Esophagus muscularis mucosa (tissue), 4 donors: Measurements from ENCODE around the gene R3HDM4. TPM values are rescaled to one million over a fixed set of nuclear protein-coding genes. Genes with fewer than 3 reads are reported as not detected.

Source experiments
- DNase-seq: peaks from one replicate; pipeline ENCODE4 v3.0.0-alpha.2; 2017; ENCODE audit errors: extremely low spot score
- H3K27ac ChIP-seq, 4 donors: fragments of 200-600 bp; sonication (generic); replicated peaks in 1 of 4; 1 replicate in 3 of 4; 2 replicates in 1 of 4; pipeline ENCODE4 v1.5.1; 2016 to 2019; ENCODE audit warnings: mild to moderate bottlenecking in 1 of 4
- H3K27me3 ChIP-seq, 4 donors: fragments of 200-600 bp; sonication (generic); one replicate each; pipeline versions ENCODE4 v1.5.1 to v1.6.0; 2016 to 2019
- H3K36me3 ChIP-seq, 4 donors: fragments of 200-600 bp; sonication (generic); one replicate each; pipeline ENCODE4 v1.5.1; 2016 to 2019
- H3K4me1 ChIP-seq, 4 donors: fragments of 200-600 bp; sonication (generic); one replicate each; pipeline ENCODE4 v1.5.1; 2016 to 2019
- H3K4me3 ChIP-seq, 4 donors: fragments of 200-600 bp; sonication (generic); 1 replicate in 2 of 4; 2 replicates in 2 of 4; pipeline ENCODE4 v1.5.1; 2016 to 2019; ENCODE audit warnings: mild to moderate bottlenecking in 4 of 4, moderate library complexity in 1 of 4
- H3K9me3 ChIP-seq, 4 donors: fragments of 200-600 bp; sonication (generic); 1 replicate in 3 of 4; 2 replicates in 1 of 4; pipeline ENCODE4 v1.5.1; 2016 to 2019
- EP300 ChIP-seq: sonication (generic); formaldehyde crosslinking; IDR thresholded peaks from one replicate; pipeline ENCODE4 v1.6.1; 2017; ENCODE audit warnings: antibody characterized with exemption
- POLR2A ChIP-seq: fragments of 450-650 bp; IDR thresholded peaks from one replicate; pipeline ENCODE4 v1.6.1; 2017; ENCODE audit warnings: antibody characterized with exemption, moderate library complexity, mild to moderate bottlenecking, low read depth
- POLR2AphosphoS5 ChIP-seq, 2 donors: sonication (generic); formaldehyde crosslinking; IDR thresholded peaks; one replicate each; pipeline ENCODE4 v1.6.1; 2017; ENCODE audit warnings: antibody characterized with exemption in 2 of 2
- WGBS: methylation state at CpG from one replicate; pipeline ENCODE4 v1.1.5; 2018; 5-methylcytosine and 5-hydroxymethylcytosine counted together
- intact Hi-C: fragments of 100-400 bp; cut with DNase I; formaldehyde crosslinking; loops from one replicate; pipeline ENCODE4 v1.15.1; 2023
- total RNA-seq, 4 donors: library from RNA; depleted of rRNA; stranded (reverse); fragments of >200 nt; gene quantifications; one replicate each; pipeline versions ENCODE4 v1.1.0 to v1.2.1, GENCODE V29; 2016
- TF ChIP-seq, protein P1 (sequence below), 3 experiments: fragments of 200-600 bp in 2 of 3; fragments of 450-650 bp in 1 of 3; sonication (generic) in 2 of 3; IDR thresholded peaks; one replicate each; pipeline ENCODE4 v1.5.1; 2017 to 2019; ENCODE audit warnings: antibody characterized with exemption in 3 of 3, mild to moderate bottlenecking in 2 of 3, moderate library complexity in 1 of 3

The R3HDM4 gene
- total RNA-seq, 4 donors from 2014 or later: 32.0 to 52.5 (median 40.0) TPM

DNA sequence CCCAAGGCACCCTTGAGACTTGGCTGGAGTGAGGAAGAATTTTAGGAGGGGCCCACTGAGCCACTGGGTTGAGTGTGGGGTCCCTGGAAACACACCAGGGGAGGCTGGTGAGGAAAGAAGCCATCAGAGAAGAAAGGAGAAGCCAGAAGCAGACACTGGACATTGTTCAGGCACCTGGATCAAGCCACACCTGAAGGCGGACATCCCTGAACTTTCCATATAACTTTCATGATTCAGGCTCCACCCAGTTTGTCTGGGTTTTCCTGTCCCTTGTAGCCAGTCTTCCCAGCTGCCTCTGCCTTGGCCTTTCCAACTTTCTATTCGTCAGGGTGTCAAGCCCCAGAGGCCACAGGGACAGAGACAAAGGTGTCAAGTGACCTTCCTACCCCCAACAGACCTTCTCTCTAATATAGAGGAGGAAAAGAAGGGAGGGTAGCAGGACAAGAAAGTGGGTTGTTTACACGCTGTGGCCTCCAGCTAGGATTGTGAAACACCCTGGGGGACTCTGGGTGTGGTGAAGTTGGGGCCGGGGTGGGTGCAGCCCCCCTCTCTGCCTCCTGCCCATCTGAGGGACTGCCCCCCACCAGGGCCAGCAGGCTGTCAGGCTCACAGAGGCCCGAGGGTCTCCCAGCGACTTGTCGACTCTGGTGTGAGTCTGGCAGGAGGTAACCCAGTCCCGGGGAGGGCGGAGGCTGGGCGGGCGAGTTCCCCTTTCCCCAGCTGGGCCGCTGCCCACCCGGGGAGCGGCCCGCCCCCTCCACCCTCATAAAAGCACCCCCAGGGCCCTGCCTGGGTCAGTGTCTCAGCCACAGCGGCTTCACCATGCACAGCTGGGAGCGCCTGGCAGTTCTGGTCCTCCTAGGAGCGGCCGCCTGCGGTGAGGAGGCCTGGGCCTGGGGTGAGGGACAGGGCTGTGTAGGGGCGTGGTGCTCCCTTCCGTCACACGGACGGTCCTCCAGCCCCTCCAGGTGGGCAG lies 53.9 kb downstream of the R3HDM4 start, which contains the start of gene CFD:
Gene CFD (plus strand): TSS at position 797 of the 976 bp plus-strand sequence. CDS start 26 bp downstream, at position 823.
- H3K36me3 ChIP-seq: no peaks in the 10 kb centered on the region
- H3K4me1 ChIP-seq: peaks cover 16 to 45% (median 42%) of the 10 kb centered on the region in 4 donors
- TF ChIP-seq POLR2A (peak; percentile 56), POLR2AphosphoS5 (IDR thresholded peaks at IDR 0.05) (peak; percentile 27 to 85), EP300 (no peak)
- TF ChIP-seq, protein P1, sequence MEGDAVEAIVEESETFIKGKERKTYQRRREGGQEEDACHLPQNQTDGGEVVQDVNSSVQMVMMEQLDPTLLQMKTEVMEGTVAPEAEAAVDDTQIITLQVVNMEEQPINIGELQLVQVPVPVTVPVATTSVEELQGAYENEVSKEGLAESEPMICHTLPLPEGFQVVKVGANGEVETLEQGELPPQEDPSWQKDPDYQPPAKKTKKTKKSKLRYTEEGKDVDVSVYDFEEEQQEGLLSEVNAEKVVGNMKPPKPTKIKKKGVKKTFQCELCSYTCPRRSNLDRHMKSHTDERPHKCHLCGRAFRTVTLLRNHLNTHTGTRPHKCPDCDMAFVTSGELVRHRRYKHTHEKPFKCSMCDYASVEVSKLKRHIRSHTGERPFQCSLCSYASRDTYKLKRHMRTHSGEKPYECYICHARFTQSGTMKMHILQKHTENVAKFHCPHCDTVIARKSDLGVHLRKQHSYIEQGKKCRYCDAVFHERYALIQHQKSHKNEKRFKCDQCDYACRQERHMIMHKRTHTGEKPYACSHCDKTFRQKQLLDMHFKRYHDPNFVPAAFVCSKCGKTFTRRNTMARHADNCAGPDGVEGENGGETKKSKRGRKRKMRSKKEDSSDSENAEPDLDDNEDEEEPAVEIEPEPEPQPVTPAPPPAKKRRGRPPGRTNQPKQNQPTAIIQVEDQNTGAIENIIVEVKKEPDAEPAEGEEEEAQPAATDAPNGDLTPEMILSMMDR (IDR thresholded peaks at IDR 0.05): no peak
- peak within 1 kb of the TSS; percentile 58 to 79 (median 66) for H3K27ac ChIP-seq
- no peak for DNase-seq
- no peaks in the 10 kb centered on the region for H3K9me3 ChIP-seq
- peak within 1 kb of the TSS; percentile 47 to 63 (median 48) for H3K4me3 ChIP-seq
- H3K27me3 ChIP-seq: peaks cover 0 to 83% (median 29%) of the 10 kb centered on the region in 4 donors
- intact Hi-C loops: loop anchor here (2.0 kb wide), 1 partner anchor 62 kb away; no protein-coding TSS in a partner anchor
- WGBS: 49% methylated on average over 12 of the region's 24 CpGs

DNA sequence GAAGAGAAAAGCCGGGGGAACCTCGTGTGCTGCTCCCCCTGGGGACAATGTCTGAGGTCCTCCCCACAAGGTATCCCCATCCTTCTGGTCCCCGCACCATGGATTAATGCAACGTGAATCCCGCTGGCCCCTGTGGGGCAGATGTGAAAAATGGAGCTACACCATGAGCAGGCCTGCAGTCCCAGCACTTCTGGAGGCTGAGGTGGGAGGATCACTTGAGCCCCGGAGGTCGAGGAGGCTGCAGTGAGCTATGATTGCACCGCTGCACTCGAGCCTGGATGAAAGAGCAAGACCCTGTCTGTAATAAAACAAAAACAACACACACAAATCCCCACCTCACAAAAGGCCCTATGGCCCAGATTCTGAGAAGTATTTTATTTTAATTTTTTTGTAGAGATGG lies 54.7 kb downstream of the R3HDM4 start:
- no peaks in the 10 kb centered on the region for H3K9me3 ChIP-seq
- peaks cover 11 to 36% (median 35%) of the 10 kb centered on the region in 4 donors for H3K4me1 ChIP-seq
- TF ChIP-seq EP300 (no peak), POLR2A (no peak), POLR2AphosphoS5 (IDR thresholded peaks at IDR 0.05) (no peak)
- TF ChIP-seq, protein P1 (IDR thresholded peaks at IDR 0.05): no peak

DNA sequence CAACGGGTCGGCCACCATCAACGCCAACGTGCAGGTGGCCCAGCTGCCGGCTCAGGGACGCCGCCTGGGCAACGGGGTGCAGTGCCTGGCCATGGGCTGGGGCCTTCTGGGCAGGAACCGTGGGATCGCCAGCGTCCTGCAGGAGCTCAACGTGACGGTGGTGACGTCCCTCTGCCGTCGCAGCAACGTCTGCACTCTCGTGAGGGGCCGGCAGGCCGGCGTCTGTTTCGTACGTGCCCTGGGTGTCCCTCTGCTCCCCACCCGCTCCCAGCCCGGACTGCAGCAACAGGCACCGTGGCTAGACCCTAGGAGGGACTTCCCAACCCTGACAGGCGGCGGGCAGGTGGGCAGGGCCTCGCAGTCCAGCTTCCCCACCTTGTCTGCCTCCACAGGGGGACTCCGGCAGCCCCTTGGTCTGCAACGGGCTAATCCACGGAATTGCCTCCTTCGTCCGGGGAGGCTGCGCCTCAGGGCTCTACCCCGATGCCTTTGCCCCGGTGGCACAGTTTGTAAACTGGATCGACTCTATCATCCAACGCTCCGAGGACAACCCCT lies 57.4 kb downstream of the R3HDM4 start:
- DNase-seq: no peak
- no peaks in the 10 kb centered on the region for H3K36me3 ChIP-seq
- 73% methylated on average over 27 of the region's 40 CpGs for WGBS
- intact Hi-C loops: no loop called here
- H3K27ac ChIP-seq: no peak overlapping the region
- TF ChIP-seq EP300 (no peak), POLR2A (no peak), POLR2AphosphoS5 (IDR thresholded peaks at IDR 0.05) (no peak)
- TF ChIP-seq, protein P1 (IDR thresholded peaks at IDR 0.05): no peak
- H3K4me3 ChIP-seq: no peak overlapping the region
- H3K9me3 ChIP-seq: no peaks in the 10 kb centered on the region
- peaks cover 11 to 36% (median 30%) of the 10 kb centered on the region in 4 donors for H3K4me1 ChIP-seq
- peaks cover 0 to 84% (median 31%) of the 10 kb centered on the region in 4 donors for H3K27me3 ChIP-seq

More for the DNA sequence above, 54.7 kb downstream of the R3HDM4 start:
- 92% methylated on average over 9 of the region's 9 CpGs for WGBS
- intact Hi-C loops: loop anchor here (2.0 kb wide), 1 partner anchor 63 kb away; no protein-coding TSS in a partner anchor
- Histone ChIP-seq H3K4me3 (no peak overlapping the region), H3K27ac (peak overlapping the region in 2 of 4 donors; percentile 65 to 79), H3K27me3 (peaks cover 0 to 88% (median 31%) of the 10 kb centered on the region in 4 donors), H3K36me3 (no peaks in the 10 kb centered on the region)
- DNase-seq: no peak

DNA sequence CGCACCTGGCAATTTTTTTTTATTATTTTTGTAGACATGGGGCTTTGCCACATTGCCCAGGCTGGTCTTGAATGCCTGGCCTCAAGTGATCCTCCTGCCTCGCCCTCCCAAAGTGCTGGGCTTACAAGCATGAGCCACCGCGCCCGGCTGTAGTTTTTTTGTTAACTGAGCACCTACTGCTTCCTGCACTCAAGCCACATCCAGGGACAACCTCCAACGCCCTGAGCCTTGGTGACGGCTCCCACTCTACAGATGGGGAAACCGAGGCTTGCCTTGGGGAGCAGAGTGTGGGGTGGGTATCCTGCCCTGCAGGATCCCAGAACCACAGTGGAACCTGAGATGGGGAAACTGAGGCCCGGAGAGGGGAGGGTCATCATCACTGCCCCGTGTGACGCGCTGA lies 57.9 kb downstream of the R3HDM4 start:
- TF ChIP-seq EP300 (no peak), POLR2A (no peak), POLR2AphosphoS5 (IDR thresholded peaks at IDR 0.05) (no peak)
- H3K9me3 ChIP-seq: no peaks in the 10 kb centered on the region
- H3K36me3 ChIP-seq: no peaks in the 10 kb centered on the region
- H3K27me3 ChIP-seq: peaks cover 0 to 79% (median 27%) of the 10 kb centered on the region in 4 donors
- H3K27ac ChIP-seq: no peak overlapping the region
- peaks cover 9 to 36% (median 30%) of the 10 kb centered on the region in 4 donors for H3K4me1 ChIP-seq
- intact Hi-C loops: no loop called here
- no peak overlapping the region for H3K4me3 ChIP-seq
- DNase-seq: no peak
- 90% methylated on average over 7 of the region's 12 CpGs for WGBS
